ENCODE measurements around the gene BCAS3.

Gene BCAS3

GRCh38 chr17:61335845-61336655 is 658.4 kb downstream of the BCAS3 start:
- Histone ChIP-seq H3K27me3 (replicated peaks in 2 of 5; ENCODE audit: control insufficient read depth in 4 of 5, insufficient read depth in 5 of 5, low read length in 4 of 5) (no peaks in the 10 kb centered on the region), H3K36me3 (ENCODE audit: control insufficient read depth in 4 of 4, insufficient read depth in 4 of 4, low read length in 3 of 4) (no peaks in the 10 kb centered on the region), H3K9me3 (ENCODE audit: control extremely low read depth in 1 of 5, control insufficient read depth in 4 of 5, insufficient read depth in 2 of 5, low read depth in 1 of 5, low read length in 4 of 5) (no peaks in the 10 kb centered on the region), H3K4me1 (ENCODE audit: control extremely low read depth in 1 of 4, control insufficient read depth in 4 of 4, insufficient read depth in 4 of 4, low read length in 3 of 4) (no peaks in the 10 kb centered on the region), H3K4me3 (ENCODE audit: control insufficient read depth in 1 of 7, extremely low read depth in 1 of 7, insufficient read depth in 4 of 7, low read depth in 2 of 7, low read length in 6 of 7) (no peak overlapping the region), H3K27ac (ENCODE audit: insufficient read depth in 1 of 2, low read depth in 1 of 2, low read length in 2 of 2, poor library complexity in 1 of 2, severe bottlenecking in 2 of 2) (no peak overlapping the region)
- WGBS (ENCODE audit: insufficient coverage) = 98% methylated on average over 14 of the region's 16 CpGs
- POLR2A ChIA-PET = no interaction called here
- CTCF ChIA-PET = interaction anchor here (1.3 kb wide), 1 partner anchor 15 kb away, joined by 3 read pairs; no protein-coding TSS in a partner anchor
- DNase-seq = no peak

GRCh38 chr17:61337290-61337689 is 659.6 kb downstream of the BCAS3 start:
- CTCF ChIA-PET = no interaction called here

GRCh38 chr17:61338000-61338798 is 660.5 kb downstream of the BCAS3 start:
- ChIA-PET POLR2A (no interaction called here), CTCF (interaction anchor here (0.6 kb wide), 1 partner anchor 51 kb away, joined by 3 read pairs; no protein-coding TSS in a partner anchor)
- no peaks in the 10 kb centered on the region for H3K4me1 ChIP-seq (ENCODE audit: control extremely low read depth in 1 of 4, control insufficient read depth in 4 of 4, insufficient read depth in 4 of 4, low read length in 3 of 4)
- H3K36me3 ChIP-seq (ENCODE audit: control insufficient read depth in 4 of 4, insufficient read depth in 4 of 4, low read length in 3 of 4) = no peaks in the 10 kb centered on the region
- DNase-seq = no peak
- H3K27ac ChIP-seq (ENCODE audit: insufficient read depth in 1 of 2, low read depth in 1 of 2, low read length in 2 of 2, poor library complexity in 1 of 2, severe bottlenecking in 2 of 2) = no peak overlapping the region
- WGBS (ENCODE audit: insufficient coverage) = 98% methylated on average over 4 of the region's 12 CpGs
- H3K27me3 ChIP-seq (replicated peaks in 2 of 5; ENCODE audit: control insufficient read depth in 4 of 5, insufficient read depth in 5 of 5, low read length in 4 of 5) = no peaks in the 10 kb centered on the region
- no peaks in the 10 kb centered on the region for H3K9me3 ChIP-seq (ENCODE audit: control extremely low read depth in 1 of 5, control insufficient read depth in 4 of 5, insufficient read depth in 2 of 5, low read depth in 1 of 5, low read length in 4 of 5)
- no peak overlapping the region for H3K4me3 ChIP-seq (ENCODE audit: control insufficient read depth in 1 of 7, extremely low read depth in 1 of 7, insufficient read depth in 4 of 7, low read depth in 2 of 7, low read length in 6 of 7)

More at GRCh38 chr17:61337290-61337689, 659.6 kb downstream of the BCAS3 start:
- H3K4me1 ChIP-seq (ENCODE audit: control extremely low read depth in 1 of 4, control insufficient read depth in 4 of 4, insufficient read depth in 4 of 4, low read length in 3 of 4) = no peaks in the 10 kb centered on the region
- H3K9me3 ChIP-seq (ENCODE audit: control extremely low read depth in 1 of 5, control insufficient read depth in 4 of 5, insufficient read depth in 2 of 5, low read depth in 1 of 5, low read length in 4 of 5) = no peaks in the 10 kb centered on the region
- H3K36me3 ChIP-seq (ENCODE audit: control insufficient read depth in 4 of 4, insufficient read depth in 4 of 4, low read length in 3 of 4) = no peaks in the 10 kb centered on the region
- POLR2A ChIA-PET = no interaction called here
- no peak overlapping the region for H3K4me3 ChIP-seq (ENCODE audit: control insufficient read depth in 1 of 7, extremely low read depth in 1 of 7, insufficient read depth in 4 of 7, low read depth in 2 of 7, low read length in 6 of 7)
- no peaks in the 10 kb centered on the region for H3K27me3 ChIP-seq (replicated peaks in 2 of 5; ENCODE audit: control insufficient read depth in 4 of 5, insufficient read depth in 5 of 5, low read length in 4 of 5)
- H3K27ac ChIP-seq (ENCODE audit: insufficient read depth in 1 of 2, low read depth in 1 of 2, low read length in 2 of 2, poor library complexity in 1 of 2, severe bottlenecking in 2 of 2) = no peak overlapping the region
- no peak for DNase-seq
- 96% methylated on average over 4 of the region's 6 CpGs for WGBS (ENCODE audit: insufficient coverage)

- CTCF ChIA-PET = interaction anchor here (0.6 kb wide), 1 partner anchor 51 kb away, joined by 3 read pairs; no protein-coding TSS in a partner anchor
- H3K4me1 ChIP-seq (ENCODE audit: control extremely low read depth in 1 of 4, control insufficient read depth in 4 of 4, insufficient read depth in 4 of 4, low read length in 3 of 4) = no peaks in the 10 kb centered on the region
- 100% methylated on average over 2 of the region's 5 CpGs for WGBS (ENCODE audit: insufficient coverage)
- no peak for DNase-seq
- no peaks in the 10 kb centered on the region for H3K9me3 ChIP-seq (ENCODE audit: control extremely low read depth in 1 of 5, control insufficient read depth in 4 of 5, insufficient read depth in 2 of 5, low read depth in 1 of 5, low read length in 4 of 5)
- POLR2A ChIA-PET = no interaction called here
- no peak overlapping the region for H3K4me3 ChIP-seq (ENCODE audit: control insufficient read depth in 1 of 7, extremely low read depth in 1 of 7, insufficient read depth in 4 of 7, low read depth in 2 of 7, low read length in 6 of 7)
- H3K27me3 ChIP-seq (replicated peaks in 2 of 5; ENCODE audit: control insufficient read depth in 4 of 5, insufficient read depth in 5 of 5, low read length in 4 of 5) = no peaks in the 10 kb centered on the region
- no peak overlapping the region for H3K27ac ChIP-seq (ENCODE audit: insufficient read depth in 1 of 2, low read depth in 1 of 2, low read length in 2 of 2, poor library complexity in 1 of 2, severe bottlenecking in 2 of 2)
- H3K36me3 ChIP-seq (ENCODE audit: control insufficient read depth in 4 of 4, insufficient read depth in 4 of 4, low read length in 3 of 4) = no peaks in the 10 kb centered on the region
Observed at GRCh38 chr17:61338874-61339478, 661.3 kb downstream of the BCAS3 start.

GRCh38 chr17:61340431-61341209 is 663.0 kb downstream of the BCAS3 start:
- 97% methylated on average over 10 of the region's 13 CpGs for WGBS (ENCODE audit: insufficient coverage)
- CTCF ChIA-PET = interaction anchor here (0.5 kb wide), 1 partner anchor 318 kb away, joined by 3 read pairs; no protein-coding TSS in a partner anchor

GRCh38 chr17:61343576-61343975 is 665.9 kb downstream of the BCAS3 start:
- Histone ChIP-seq H3K27ac (ENCODE audit: insufficient read depth in 1 of 2, low read depth in 1 of 2, low read length in 2 of 2, poor library complexity in 1 of 2, severe bottlenecking in 2 of 2) (no peak overlapping the region), H3K4me1 (ENCODE audit: control extremely low read depth in 1 of 4, control insufficient read depth in 4 of 4, insufficient read depth in 4 of 4, low read length in 3 of 4) (no peaks in the 10 kb centered on the region), H3K36me3 (ENCODE audit: control insufficient read depth in 4 of 4, insufficient read depth in 4 of 4, low read length in 3 of 4) (no peaks in the 10 kb centered on the region), H3K27me3 (replicated peaks in 2 of 5; ENCODE audit: control insufficient read depth in 4 of 5, insufficient read depth in 5 of 5, low read length in 4 of 5) (no peaks in the 10 kb centered on the region), H3K9me3 (ENCODE audit: control extremely low read depth in 1 of 5, control insufficient read depth in 4 of 5, insufficient read depth in 2 of 5, low read depth in 1 of 5, low read length in 4 of 5) (no peaks in the 10 kb centered on the region), H3K4me3 (ENCODE audit: control insufficient read depth in 1 of 7, extremely low read depth in 1 of 7, insufficient read depth in 4 of 7, low read depth in 2 of 7, low read length in 6 of 7) (no peak overlapping the region)
- 83% methylated on average over 5 of the region's 6 CpGs for WGBS (ENCODE audit: insufficient coverage)
- ChIA-PET POLR2A (no interaction called here), CTCF (no interaction called here)
- DNase-seq = no peak

More at GRCh38 chr17:61340431-61341209, 663.0 kb downstream of the BCAS3 start:
- H3K4me1 ChIP-seq (ENCODE audit: control extremely low read depth in 1 of 4, control insufficient read depth in 4 of 4, insufficient read depth in 4 of 4, low read length in 3 of 4) = no peaks in the 10 kb centered on the region
- no peak for DNase-seq
- POLR2A ChIA-PET = no interaction called here
- no peaks in the 10 kb centered on the region for H3K27me3 ChIP-seq (replicated peaks in 2 of 5; ENCODE audit: control insufficient read depth in 4 of 5, insufficient read depth in 5 of 5, low read length in 4 of 5)
- H3K4me3 ChIP-seq (ENCODE audit: control insufficient read depth in 1 of 7, extremely low read depth in 1 of 7, insufficient read depth in 4 of 7, low read depth in 2 of 7, low read length in 6 of 7) = no peak overlapping the region
- no peaks in the 10 kb centered on the region for H3K9me3 ChIP-seq (ENCODE audit: control extremely low read depth in 1 of 5, control insufficient read depth in 4 of 5, insufficient read depth in 2 of 5, low read depth in 1 of 5, low read length in 4 of 5)
- H3K27ac ChIP-seq (ENCODE audit: insufficient read depth in 1 of 2, low read depth in 1 of 2, low read length in 2 of 2, poor library complexity in 1 of 2, severe bottlenecking in 2 of 2) = no peak overlapping the region
- no peaks in the 10 kb centered on the region for H3K36me3 ChIP-seq (ENCODE audit: control insufficient read depth in 4 of 4, insufficient read depth in 4 of 4, low read length in 3 of 4)

Measured in common myeloid progenitor, CD34-positive (primary cell).